Mesodermal cell (in vitro differentiated cells): Measurements from ENCODE around the gene TMEM134.

Experiments
- H3K27ac ChIP-seq: 2 replicates; pipeline ENCODE4 v1.7.0; 2013; ENCODE audit warnings: mild to moderate bottlenecking, low read depth, low read length, moderate library complexity; ENCODE audit not compliant: severe bottlenecking
- H3K36me3 ChIP-seq: 2 replicates; pipeline ENCODE4 v1.7.1; 2013; ENCODE audit warnings: mild to moderate bottlenecking, low read length, moderate library complexity; ENCODE audit not compliant: control insufficient read depth, insufficient read depth
- H3K4me1 ChIP-seq: one replicate; pipeline ENCODE4 v1.7.1; 2013; ENCODE audit warnings: mild to moderate bottlenecking, low read length; ENCODE audit not compliant: insufficient read depth, control insufficient read depth, poor library complexity, severe bottlenecking
- H3K4me3 ChIP-seq: 2 replicates; pipeline ENCODE4 v1.7.0; 2013; ENCODE audit warnings: low read length, control low read depth, mild to moderate bottlenecking; ENCODE audit not compliant: insufficient read depth, poor library complexity, severe bottlenecking; ENCODE audit errors: extremely low read depth
- H3K9me3 ChIP-seq: 2 replicates; pipeline ENCODE4 v1.7.1; 2013; ENCODE audit warnings: mild to moderate bottlenecking, low read length, moderate library complexity; ENCODE audit not compliant: control insufficient read depth
- WGBS, 2 experiments: methylation state at CpG; one replicate each; pipeline ENCODE4 v1.1.5; 2013; ENCODE audit warnings: missing lambda C conversion rate in 2 of 2; ENCODE audit not compliant: insufficient coverage in 2 of 2; 5-methylcytosine and 5-hydroxymethylcytosine counted together

TMEM134 gene

DNA sequence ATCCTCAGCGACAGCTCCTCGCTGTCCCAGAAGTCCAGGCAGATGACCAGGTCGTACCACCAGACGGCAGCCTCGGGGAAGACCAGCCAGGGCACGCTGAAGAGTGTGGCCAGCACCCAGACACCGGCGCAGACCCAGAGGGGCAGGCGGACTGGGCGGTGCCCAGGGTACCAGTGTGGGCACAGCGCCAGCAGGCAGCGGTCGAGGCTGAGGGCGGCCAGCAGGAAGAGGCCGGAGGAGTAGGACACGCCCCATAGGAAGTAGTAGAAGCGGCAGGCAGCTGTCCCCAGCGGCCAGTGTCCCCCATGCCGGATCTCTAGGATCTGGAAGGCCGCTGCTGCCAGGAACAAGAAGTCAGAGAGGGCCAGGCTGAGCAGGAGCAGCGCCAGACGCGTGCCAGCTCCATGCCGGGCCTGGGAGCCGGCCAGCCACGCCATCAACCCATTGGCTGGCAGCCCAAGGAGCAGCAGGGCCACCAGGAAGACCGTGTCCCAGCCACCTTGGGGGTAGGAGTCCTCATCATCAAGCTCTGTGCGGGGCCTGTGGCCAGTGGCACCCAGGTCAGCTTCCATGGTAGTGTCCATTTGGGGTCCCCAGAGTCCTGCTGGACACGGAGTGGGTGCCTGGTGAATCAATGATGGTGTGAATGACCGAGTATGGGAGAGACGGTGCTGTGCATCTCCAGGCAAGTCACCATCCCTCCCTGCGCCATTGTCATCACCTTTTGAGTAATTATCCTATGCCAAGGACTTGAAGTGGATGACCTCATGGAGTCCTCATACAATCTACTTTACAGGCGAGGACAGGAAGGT, 16.7 kb downstream of the TMEM134 start, which contains the start of gene GPR152:
Gene GPR152 (minus strand): TSS at position 589 of the 812 bp plus-strand sequence. CDS start 5 bp downstream, at position 584.
- Histone ChIP-seq H3K36me3 (no peaks in the 10 kb centered on the region), H3K4me1 (peaks cover 3% of the 10 kb centered on the region), H3K9me3 (no peaks in the 10 kb centered on the region), H3K4me3 (no peak within 1 kb of the TSS), H3K27ac (no peak within 1 kb of the TSS)
- 95 to 96% methylated on average over 28 to 32 of the region's 33 CpGs for WGBS, 2 experiments

DNA sequence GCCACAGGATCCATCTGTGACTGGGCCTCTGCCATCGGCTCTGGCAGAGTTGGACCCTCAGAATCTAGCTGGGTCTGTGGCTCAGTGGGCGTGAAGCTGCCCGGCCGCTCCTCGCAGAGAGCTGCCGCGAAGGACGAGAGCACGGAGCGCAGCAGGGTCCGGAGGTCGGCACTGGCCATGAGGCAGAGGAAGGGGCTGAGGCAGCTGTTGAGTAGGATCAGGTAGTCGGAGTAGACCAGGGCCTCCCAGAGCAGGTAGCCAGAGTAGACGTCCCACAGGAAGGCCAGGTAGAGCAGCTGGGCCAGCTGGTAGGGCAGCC, 17.4 kb downstream of the TMEM134 start:
- Histone ChIP-seq H3K27ac (no peak overlapping the region), H3K9me3 (no peaks in the 10 kb centered on the region), H3K4me3 (no peak overlapping the region), H3K4me1 (peaks cover 4% of the 10 kb centered on the region), H3K36me3 (no peaks in the 10 kb centered on the region)
- 95 to 96% methylated on average over 5 to 14 of the region's 14 CpGs for WGBS, 2 experiments

DNA sequence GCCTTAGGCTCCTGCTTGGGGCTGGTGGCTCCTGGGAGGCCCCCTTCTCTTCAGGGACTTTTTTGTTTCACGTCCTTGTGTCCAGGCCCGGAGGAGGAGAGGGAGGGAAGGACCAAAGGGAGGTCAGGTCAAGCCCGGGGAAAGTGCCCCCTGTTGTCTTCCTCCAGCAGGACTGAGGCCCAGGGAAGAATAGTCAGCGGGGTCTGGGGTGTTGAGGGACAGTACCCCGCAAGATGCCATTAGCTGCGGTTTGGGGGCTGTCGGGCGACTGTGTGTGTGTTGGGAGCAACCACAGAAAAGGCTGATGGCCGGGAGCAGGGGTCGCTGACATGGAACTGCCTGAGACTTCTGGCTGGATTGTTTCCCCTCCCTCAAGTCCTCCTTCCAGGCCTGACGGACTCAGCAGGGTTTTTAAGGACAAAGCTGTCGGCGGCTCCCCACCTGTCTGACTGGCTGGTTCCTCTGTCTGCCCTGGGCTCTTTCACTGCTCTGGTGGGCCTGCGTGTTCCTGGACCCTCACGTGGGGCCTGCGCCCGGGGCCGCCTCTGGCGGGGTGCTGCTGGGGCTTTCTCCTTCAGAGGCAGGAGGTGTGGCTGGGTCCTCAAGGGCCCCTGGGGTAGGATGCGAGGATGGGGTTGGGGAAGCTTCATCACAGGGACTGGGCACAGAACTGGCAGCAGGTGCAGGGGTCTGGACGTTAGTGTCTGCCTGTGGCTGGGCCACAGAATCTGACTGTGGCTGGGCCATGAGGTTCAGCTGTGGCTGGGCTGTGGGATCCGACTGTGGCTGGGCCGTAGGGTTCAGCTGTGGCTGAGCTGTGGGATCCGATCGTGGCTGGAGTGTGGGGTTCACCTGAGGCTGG, 18.0 kb downstream of the TMEM134 start:
- no peaks in the 10 kb centered on the region for H3K36me3 ChIP-seq
- 89 to 92% methylated on average over 24 to 25 of the region's 25 CpGs for WGBS, 2 experiments

DNA sequence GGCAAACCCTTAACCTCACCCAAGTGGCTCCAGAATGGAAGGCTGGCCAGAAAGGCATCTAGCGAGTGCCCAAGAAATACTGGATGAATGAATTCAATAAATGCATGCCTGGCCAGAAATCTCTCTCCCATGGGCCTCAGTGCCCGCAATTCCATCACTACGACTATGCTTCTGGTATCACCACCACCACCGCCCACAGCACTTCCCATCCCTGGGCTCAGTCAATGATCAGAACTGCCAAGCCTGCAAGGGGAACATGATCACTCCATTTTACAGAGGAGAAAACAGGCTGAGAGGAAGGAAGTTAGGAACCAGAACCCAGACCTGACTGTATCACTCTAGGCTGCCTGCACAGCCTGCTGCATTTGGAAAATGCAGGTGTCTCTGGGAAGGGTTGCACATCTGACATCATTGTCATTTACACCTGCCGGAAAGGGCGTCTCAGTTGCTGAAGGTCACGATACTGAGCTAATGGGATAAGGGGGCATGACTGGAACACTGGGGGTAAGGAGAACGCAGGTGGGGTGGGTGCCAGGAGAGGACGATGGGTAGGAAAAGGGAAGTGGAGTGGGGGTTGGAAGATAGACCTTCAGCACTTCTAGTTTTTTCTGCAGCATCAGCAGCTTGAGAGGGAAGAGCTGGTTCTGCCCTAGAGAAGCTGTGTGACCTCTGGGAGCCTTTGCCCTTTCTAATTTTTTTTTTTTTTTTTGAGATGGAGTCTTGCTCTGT, 19.8 kb downstream of the TMEM134 start:
- Histone ChIP-seq H3K9me3 (no peaks in the 10 kb centered on the region), H3K4me1 (peaks cover 4% of the 10 kb centered on the region), H3K27ac (no peak overlapping the region), H3K36me3 (no peaks in the 10 kb centered on the region), H3K4me3 (no peak overlapping the region)
- WGBS, 2 experiments: 88 to 92% methylated on average over 8 to 9 of the region's 9 CpGs

More for the DNA sequence above, 18.0 kb downstream of the TMEM134 start:
- H3K27ac ChIP-seq: no peak overlapping the region
- no peaks in the 10 kb centered on the region for H3K9me3 ChIP-seq
- peaks cover 4% of the 10 kb centered on the region for H3K4me1 ChIP-seq
- no peak overlapping the region for H3K4me3 ChIP-seq

DNA sequence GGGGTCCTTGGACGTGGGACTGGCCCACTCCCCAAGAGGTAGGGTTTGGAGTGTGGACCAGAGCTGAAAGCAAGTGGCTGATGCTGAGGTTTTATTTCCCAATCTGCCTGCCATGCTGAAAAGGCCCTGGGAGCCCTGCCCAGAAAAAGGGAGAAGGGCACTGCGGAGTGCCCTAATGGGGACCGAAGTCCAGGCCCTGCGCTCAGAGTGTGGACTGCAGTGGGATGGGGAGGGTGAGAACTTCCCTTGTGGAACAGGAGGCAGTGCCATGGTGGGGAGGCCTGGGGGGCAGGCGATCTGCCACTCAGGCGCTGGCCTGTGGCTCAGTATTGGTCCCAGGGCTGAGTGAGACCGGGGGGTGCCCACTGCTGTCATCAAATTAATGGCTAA, 20.8 kb downstream of the TMEM134 start:
- WGBS, 2 experiments: 92% methylated on average over 2 to 6 of the region's 7 CpGs
- H3K27ac ChIP-seq: no peak overlapping the region
- H3K4me1 ChIP-seq: peaks cover 4% of the 10 kb centered on the region
- H3K9me3 ChIP-seq: no peaks in the 10 kb centered on the region
- no peaks in the 10 kb centered on the region for H3K36me3 ChIP-seq
- H3K4me3 ChIP-seq: no peak overlapping the region

DNA sequence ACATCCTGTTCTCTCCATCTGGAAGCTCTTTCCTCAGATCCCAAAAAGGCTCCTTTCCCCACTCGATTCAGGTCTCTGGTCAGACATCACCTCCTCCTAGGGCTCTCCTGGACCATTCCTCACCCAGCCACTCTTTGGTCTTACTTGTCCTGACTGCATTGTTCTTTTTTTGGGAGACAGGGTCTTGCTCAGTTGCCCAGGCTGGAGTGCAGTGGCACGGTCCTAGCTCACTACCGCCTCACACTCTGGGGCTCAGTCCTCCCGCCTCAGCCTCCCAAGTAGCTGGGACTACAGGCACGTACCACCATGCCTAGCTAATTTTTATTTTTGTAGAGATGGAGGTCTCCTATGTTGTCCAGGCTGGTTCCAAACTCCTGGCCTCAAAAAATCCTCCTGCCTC, 23.5 kb downstream of the TMEM134 start:
- 85 to 95% methylated on average over 3 to 4 of the region's 5 CpGs for WGBS, 2 experiments
- Histone ChIP-seq H3K9me3 (no peaks in the 10 kb centered on the region), H3K36me3 (peaks cover 18% of the 10 kb centered on the region), H3K27ac (no peak overlapping the region), H3K4me3 (no peak overlapping the region), H3K4me1 (peaks cover 4% of the 10 kb centered on the region)

DNA sequence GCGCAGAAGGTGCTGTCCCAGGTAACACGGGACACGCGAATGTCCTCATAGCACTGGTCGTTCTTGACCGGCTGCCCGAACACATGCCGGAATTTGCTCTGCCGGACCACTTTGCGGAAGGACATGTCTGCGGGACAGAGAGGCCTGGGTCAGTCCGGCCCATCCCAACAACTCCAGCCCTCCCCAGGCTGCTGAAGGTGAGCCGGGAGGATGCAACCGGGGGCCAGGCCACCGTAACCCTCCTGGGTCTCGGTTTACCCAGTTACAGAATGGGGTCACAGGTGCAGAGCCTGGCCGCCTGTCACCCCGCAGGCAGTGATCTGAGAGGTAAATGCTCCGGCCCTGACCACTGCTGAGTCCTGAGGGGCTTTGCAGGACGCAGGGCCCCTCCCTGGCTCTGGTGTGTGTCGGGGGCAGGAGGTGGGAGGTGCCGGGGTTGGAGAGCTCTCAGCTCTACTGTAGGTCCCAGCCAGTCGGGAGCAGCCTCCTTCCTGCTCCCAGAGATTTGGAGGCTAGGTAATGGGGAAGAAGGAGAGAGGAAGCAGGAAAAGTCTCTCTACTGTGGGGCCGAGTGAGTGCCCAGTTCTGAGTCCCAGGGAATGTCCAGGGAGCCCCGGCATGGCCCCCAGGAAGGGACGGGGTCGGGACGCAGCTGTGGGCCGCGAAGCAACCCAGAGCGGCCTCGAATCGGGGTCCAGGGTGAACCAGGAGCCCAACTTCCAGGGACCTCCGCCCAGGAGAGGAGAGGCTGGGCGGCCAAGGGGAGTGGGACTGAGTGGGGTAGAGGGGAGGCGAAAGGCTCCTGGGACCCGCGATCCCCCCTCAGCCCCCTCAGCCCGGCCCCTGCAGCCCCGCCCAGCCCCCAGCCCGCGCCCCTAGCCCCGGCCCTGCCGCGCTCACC, 26.3 kb downstream of the TMEM134 start:
- Histone ChIP-seq H3K36me3 (peaks cover 44% of the 10 kb centered on the region), H3K9me3 (no peaks in the 10 kb centered on the region), H3K27ac (peak overlapping the region; percentile 76), H3K4me1 (peaks cover 4% of the 10 kb centered on the region), H3K4me3 (peak overlapping the region; percentile 89)
- WGBS, 2 experiments: 46 to 57% methylated on average over 29 to 30 of the region's 45 CpGs

DNA sequence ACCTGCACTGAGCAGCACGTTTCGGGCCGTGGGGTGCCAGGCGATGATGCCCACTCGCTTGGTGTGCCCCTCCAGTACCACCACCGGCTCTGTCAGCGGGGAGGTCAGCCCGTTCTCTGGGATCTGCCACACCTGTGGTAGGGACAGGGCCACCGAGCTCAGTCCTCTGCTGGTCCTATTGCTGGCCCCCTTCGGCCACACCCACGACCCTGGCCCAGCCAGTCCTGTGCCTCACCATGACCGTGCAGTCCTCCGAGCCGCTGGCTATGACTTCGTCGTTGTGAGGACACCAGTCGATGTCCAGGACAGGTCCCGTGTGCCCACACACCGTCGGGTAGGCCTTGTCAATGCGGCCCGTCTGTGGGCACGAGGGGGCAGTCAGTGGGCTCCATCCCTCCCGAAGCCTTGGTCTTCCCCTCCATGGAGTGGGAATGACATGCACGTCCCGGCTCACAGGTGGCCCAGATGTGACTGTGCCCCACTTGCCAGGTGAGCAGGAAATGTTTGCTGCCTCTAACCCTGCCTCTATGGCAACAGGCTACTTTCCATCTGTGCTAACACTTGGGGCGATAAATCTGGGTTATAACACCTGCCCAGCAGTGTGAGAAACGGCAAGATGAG, 27.2 kb downstream of the TMEM134 start:
- no peak overlapping the region for H3K27ac ChIP-seq
- H3K36me3 ChIP-seq: peaks cover 49% of the 10 kb centered on the region
- H3K9me3 ChIP-seq: no peaks in the 10 kb centered on the region
- 96 to 97% methylated on average over 22 to 27 of the region's 28 CpGs for WGBS, 2 experiments
- H3K4me3 ChIP-seq: peak overlapping the region; percentile 89
- peaks cover 2% of the 10 kb centered on the region for H3K4me1 ChIP-seq

DNA sequence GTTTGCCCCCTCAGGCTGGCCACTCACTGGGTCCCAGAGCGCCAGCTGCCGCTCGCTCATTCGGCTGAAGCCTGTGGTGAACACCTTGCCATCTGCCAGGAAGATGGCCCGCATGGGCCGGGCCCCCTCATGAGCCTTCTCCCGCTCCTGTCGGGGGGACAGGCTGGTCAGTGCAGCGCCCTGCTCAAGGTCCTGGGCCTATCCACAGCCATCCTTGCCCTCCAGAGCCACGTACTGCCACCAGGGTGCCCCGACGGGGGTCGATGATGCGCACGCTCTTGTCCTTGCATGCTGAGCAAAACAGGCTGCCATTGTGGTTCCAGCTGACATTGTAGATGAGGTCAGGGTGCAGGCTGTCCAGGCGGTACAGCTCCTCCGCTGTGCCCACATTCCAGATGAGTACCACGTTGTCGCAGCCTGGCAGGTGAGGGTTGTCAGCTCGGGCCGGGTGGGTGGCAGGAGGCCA, 27.9 kb downstream of the TMEM134 start:
- Histone ChIP-seq H3K4me1 (peaks cover 7% of the 10 kb centered on the region), H3K4me3 (no peak overlapping the region), H3K9me3 (no peaks in the 10 kb centered on the region), H3K36me3 (peaks cover 49% of the 10 kb centered on the region), H3K27ac (no peak overlapping the region)
- 94% methylated on average over 20 to 21 of the region's 21 CpGs for WGBS, 2 experiments
